ENCODE measurements around the gene CIC.
"Not testable (repeated sequence)": the region's sequence is repeated elsewhere in the genome, so short reads cannot be mapped to it uniquely, and the experiment has no call there.

CIC gene

DNA sequence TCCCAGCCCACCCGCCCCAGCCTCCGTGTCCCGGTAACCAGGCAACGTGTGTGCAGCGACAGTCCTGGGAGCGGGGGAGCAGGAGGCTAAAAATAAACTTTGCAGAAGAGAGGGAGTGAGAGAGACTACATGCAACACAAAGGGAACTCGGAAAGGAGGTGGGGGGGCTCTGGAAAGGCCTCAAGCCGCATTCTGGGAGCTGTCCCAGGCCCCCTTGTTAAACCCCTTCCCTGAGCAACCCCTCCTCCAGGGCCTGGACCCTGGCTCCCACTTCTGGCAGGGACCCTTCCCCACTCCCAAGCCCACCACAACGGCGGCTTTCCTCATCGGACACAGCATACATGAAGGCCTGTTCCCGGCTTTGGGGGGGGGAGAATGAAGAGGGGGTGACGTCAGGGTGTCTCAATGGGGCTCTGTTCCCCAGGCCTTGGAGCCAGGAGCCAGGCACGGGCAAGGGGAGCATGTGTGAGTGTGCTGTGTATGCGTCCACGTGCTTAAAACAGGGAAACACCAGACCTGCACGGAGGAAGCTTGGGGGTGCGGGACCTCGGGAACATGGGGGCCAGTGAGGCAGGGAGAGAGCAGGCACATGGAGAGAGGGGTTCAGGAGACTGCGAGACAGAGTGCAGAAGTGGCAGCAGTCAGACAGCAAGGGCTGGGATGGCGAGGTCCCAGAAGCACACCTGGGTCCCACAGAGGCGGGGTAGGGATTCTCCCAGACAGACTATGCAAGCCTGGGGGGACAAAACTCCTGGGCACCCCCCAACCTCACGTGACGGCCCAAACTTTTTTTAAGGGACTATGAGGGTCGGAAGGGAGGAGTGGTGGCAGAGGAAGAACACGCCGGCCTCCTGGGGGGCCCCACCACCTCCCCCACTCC, 16.4 kb upstream of the CIC start:
- no peaks in the 10 kb centered on the region for H3K9me3 ChIP-seq (replicated peaks; ENCODE audit: low read length)
- peak overlapping the region; percentile 82 for H3K9ac ChIP-seq (ENCODE audit: low read depth, low read length)
- peak overlapping the region; percentile 95 for H3K4me2 ChIP-seq (ENCODE audit: low read length)
- peaks cover 14% of the 10 kb centered on the region for H3K36me3 ChIP-seq (ENCODE audit: insufficient read depth, low read length)
- no peaks in the 10 kb centered on the region for H3K27me3 ChIP-seq (ENCODE audit: control insufficient read depth, insufficient read depth, low read length)
- peak overlapping the region; percentile 95 for H3K4me3 ChIP-seq (ENCODE audit: low read length)
- peaks cover 46% of the 10 kb centered on the region for H3K4me1 ChIP-seq (ENCODE audit: control insufficient read depth, insufficient read depth, low read length)

GRCh38 chr19:42253245-42254088, 15.6 kb upstream of the CIC start:
- peaks cover 46% of the 10 kb centered on the region for H3K4me1 ChIP-seq (ENCODE audit: control insufficient read depth, insufficient read depth, low read length)
- peak overlapping the region; percentile 99 for H3K4me3 ChIP-seq (ENCODE audit: low read length)

DNA sequence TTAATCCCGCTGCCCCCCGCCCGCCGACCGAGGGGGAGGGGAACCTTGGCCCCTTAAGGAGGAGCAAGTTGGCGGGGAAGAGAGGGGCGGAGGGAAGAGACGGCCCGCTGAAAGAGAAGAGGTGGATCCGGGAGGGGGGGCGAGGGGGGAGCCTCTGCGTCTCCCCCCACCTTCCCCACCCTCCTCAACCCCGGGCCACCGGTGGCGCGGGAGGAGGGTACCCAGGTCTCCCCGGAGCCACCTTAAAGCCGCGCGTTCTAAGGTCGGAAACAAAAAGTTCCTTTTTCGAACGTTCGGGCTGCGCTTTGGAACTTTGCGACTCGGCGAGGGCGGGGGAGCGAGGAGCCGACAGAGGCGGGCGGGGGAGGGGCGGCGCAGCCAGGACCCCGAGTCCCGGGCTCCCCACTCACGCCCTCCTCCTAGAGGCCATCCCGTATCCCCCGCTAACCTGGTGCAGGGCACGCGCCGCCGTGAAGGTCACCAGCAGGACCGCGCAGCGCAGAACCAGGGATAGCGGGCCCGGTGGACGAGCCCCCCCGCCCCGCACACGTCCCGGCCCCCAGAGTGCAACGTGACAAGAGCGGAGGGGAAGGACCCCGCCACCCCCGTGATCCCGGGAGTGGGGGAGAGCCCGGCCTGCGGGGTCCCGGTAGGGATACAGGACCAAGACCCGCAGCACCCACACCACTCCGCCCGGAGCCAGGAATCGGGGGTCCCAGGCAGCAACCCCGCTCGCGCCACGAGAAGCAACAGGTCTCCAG, 14.8 kb upstream of the CIC start:
- H3K9ac ChIP-seq (ENCODE audit: low read depth, low read length), result peak overlapping the region; percentile 98

More at GRCh38 chr19:42253245-42254088, 15.6 kb upstream of the CIC start:
- H3K36me3 ChIP-seq (ENCODE audit: insufficient read depth, low read length), result peaks cover 14% of the 10 kb centered on the region
- peak overlapping the region; percentile 98 for H3K9ac ChIP-seq (ENCODE audit: low read depth, low read length)
- H3K27me3 ChIP-seq (ENCODE audit: control insufficient read depth, insufficient read depth, low read length), result no peaks in the 10 kb centered on the region
- H3K9me3 ChIP-seq (replicated peaks; ENCODE audit: low read length), result no peaks in the 10 kb centered on the region
- H3K4me2 ChIP-seq (ENCODE audit: low read length), result peak overlapping the region; percentile 95

DNA sequence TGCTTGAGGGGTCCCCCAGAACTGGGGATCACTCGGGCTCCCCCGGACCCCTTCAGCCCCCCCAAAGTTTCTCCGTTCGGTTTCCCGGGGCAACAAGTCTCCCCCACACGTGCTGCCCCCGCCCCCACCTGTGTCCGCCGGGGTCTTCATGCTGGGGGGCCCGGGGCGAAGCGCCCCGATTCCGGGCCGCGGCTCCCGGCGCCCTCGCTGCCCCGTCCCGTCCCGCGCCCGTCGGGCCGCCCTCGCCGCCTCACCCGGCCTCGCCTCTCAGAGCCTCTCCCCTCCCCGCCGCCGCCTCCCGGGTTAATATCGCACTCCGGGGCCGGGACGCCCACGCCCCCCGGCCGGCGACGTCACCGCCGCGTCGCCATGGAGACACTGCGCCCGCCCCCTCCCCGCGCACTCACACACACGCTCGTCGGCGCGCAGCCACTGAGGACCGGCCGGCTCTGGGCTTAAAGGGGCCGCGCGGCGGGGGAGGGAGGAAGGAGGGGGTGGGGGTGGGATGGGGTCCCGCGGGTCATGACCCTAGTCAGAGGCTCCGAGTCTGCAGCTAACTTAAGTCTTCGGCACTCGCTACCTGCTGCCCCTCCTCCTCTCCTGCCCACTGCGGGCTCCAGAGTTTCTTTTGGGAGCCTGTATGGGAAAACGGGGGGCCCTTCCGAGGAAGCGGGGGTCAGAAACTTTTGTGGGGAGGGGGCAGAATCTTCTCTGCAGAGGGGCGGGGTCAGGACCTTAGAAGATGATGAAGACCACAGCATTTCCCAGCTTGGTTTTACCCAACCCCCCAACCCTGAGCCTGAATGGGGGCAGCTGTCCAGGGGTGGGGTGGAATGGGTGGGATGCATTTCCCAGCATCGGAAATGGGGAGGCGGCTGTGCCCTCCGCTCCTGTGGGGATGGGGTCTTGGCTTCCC, 13.9 kb upstream of the CIC start, which contains the start of gene ERF:
TSS of gene ERF (minus strand) at position 279 of the 916 bp plus-strand sequence. CDS start at position 150, 129 bp downstream.
- peak within 1 kb of the TSS; percentile 98 for H3K9ac ChIP-seq (ENCODE audit: low read depth, low read length)
- H3K4me2 ChIP-seq (ENCODE audit: low read length), result peak within 1 kb of the TSS; percentile 97
- no peaks in the 10 kb centered on the region for H3K27me3 ChIP-seq (ENCODE audit: control insufficient read depth, insufficient read depth, low read length)
- H3K9me3 ChIP-seq (replicated peaks; ENCODE audit: low read length), result no peaks in the 10 kb centered on the region
- H3K36me3 ChIP-seq (ENCODE audit: insufficient read depth, low read length), result peaks cover 7% of the 10 kb centered on the region
- H3K4me1 ChIP-seq (ENCODE audit: control insufficient read depth, insufficient read depth, low read length), result peaks cover 43% of the 10 kb centered on the region
- H3K4me3 ChIP-seq (ENCODE audit: low read length), result peak within 1 kb of the TSS; percentile 99

More for the DNA sequence above, 14.8 kb upstream of the CIC start:
- H3K9me3 ChIP-seq (replicated peaks; ENCODE audit: low read length), result no peaks in the 10 kb centered on the region
- no peaks in the 10 kb centered on the region for H3K27me3 ChIP-seq (ENCODE audit: control insufficient read depth, insufficient read depth, low read length)
- peaks cover 46% of the 10 kb centered on the region for H3K4me1 ChIP-seq (ENCODE audit: control insufficient read depth, insufficient read depth, low read length)
- peak overlapping the region; percentile 79 for H3K4me2 ChIP-seq (ENCODE audit: low read length)
- peak overlapping the region; percentile 99 for H3K4me3 ChIP-seq (ENCODE audit: low read length)
- H3K36me3 ChIP-seq (ENCODE audit: insufficient read depth, low read length), result peaks cover 14% of the 10 kb centered on the region

GRCh38 chr19:42255766-42256745, 13.0 kb upstream of the CIC start:
- H3K4me2 ChIP-seq (ENCODE audit: low read length), result peak overlapping the region; percentile 97
- H3K4me3 ChIP-seq (ENCODE audit: low read length), result peak overlapping the region; percentile 75
- H3K9me3 ChIP-seq (replicated peaks; ENCODE audit: low read length), result no peaks in the 10 kb centered on the region
- no peaks in the 10 kb centered on the region for H3K27me3 ChIP-seq (ENCODE audit: control insufficient read depth, insufficient read depth, low read length)
- H3K4me1 ChIP-seq (ENCODE audit: control insufficient read depth, insufficient read depth, low read length), result peaks cover 33% of the 10 kb centered on the region
- H3K9ac ChIP-seq (ENCODE audit: low read depth, low read length), result peak overlapping the region; percentile 82
- no peaks in the 10 kb centered on the region for H3K36me3 ChIP-seq (ENCODE audit: insufficient read depth, low read length)

- H3K36me3 ChIP-seq (ENCODE audit: insufficient read depth, low read length); H3K4me2 ChIP-seq (ENCODE audit: low read length); H3K9me3 ChIP-seq (replicated peaks; ENCODE audit: low read length); H3K27me3 ChIP-seq (ENCODE audit: control insufficient read depth, insufficient read depth, low read length); H3K9ac ChIP-seq (ENCODE audit: low read depth, low read length); H3K4me3 ChIP-seq (ENCODE audit: low read length): not testable (repeated sequence)
- H3K4me1 ChIP-seq (ENCODE audit: control insufficient read depth, insufficient read depth, low read length), result peaks cover 17% of the 10 kb centered on the region
These were observed 11.2 kb upstream of the CIC start for GRCh38 chr19:42257842-42258241.

DNA sequence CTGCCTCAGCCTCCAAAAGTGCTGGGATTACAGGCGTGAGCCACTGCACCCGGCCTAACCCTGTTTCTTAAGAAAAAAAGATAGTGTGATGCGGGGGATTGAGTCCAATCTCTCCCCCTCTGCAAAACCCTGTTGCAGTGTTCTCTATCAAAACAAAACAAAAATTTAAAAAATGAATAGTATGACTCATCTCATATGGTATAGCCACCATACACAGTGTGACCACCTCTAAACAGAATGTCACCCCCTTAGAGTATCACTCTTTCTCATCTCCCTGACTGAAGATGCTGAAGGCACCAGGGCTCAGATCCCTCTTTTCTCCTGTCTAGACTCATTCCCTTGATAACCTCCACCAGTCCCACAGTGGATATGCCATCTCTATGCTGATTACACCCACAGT, 7.3 kb upstream of the CIC start:
- Histone ChIP-seq H3K4me2 (ENCODE audit: low read length) (no peak overlapping the region), H3K4me3 (ENCODE audit: low read length) (no peak overlapping the region), H3K4me1 (ENCODE audit: control insufficient read depth, insufficient read depth, low read length) (peaks cover 1% of the 10 kb centered on the region), H3K9ac (ENCODE audit: low read depth, low read length) (no peak overlapping the region), H3K36me3 (ENCODE audit: insufficient read depth, low read length) (no peaks in the 10 kb centered on the region), H3K9me3 (replicated peaks; ENCODE audit: low read length) (no peaks in the 10 kb centered on the region), H3K27me3 (ENCODE audit: control insufficient read depth, insufficient read depth, low read length) (no peaks in the 10 kb centered on the region)

DNA sequence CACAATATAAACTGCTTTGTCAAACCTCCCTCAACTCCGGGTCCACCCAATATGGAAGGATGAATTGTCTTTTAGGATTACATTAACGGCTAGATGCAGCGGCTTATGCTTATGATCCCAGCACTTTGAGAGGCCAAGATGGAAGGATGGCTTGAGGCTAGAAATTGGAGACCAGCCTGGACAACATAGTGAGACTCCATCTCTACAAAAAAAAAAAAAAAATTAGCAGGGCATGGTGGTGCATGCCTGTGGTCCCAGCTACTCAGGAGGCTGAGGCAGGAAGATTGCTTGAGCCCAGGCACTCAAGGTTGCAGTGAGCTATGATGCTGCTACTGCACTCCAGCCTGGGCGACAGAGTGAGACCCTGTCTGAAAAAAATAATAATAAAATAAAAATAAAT, 2.9 kb upstream of the CIC start:
- H3K9ac ChIP-seq (ENCODE audit: low read depth, low read length); H3K27me3 ChIP-seq (ENCODE audit: control insufficient read depth, insufficient read depth, low read length); H3K36me3 ChIP-seq (ENCODE audit: insufficient read depth, low read length); H3K4me3 ChIP-seq (ENCODE audit: low read length); H3K9me3 ChIP-seq (replicated peaks; ENCODE audit: low read length); H3K4me2 ChIP-seq (ENCODE audit: low read length): not testable (repeated sequence)
- peaks cover 19% of the 10 kb centered on the region for H3K4me1 ChIP-seq (ENCODE audit: control insufficient read depth, insufficient read depth, low read length)

GRCh38 chr19:42266928-42267603, 2.0 kb upstream of the CIC start:
- not testable (repeated sequence) for H3K4me3 ChIP-seq (ENCODE audit: low read length); H3K9ac ChIP-seq (ENCODE audit: low read depth, low read length); H3K27me3 ChIP-seq (ENCODE audit: control insufficient read depth, insufficient read depth, low read length); H3K9me3 ChIP-seq (replicated peaks; ENCODE audit: low read length); H3K36me3 ChIP-seq (ENCODE audit: insufficient read depth, low read length)
- peaks cover 23% of the 10 kb centered on the region for H3K4me1 ChIP-seq (ENCODE audit: control insufficient read depth, insufficient read depth, low read length)
- H3K4me2 ChIP-seq (ENCODE audit: low read length), result peak overlapping the region; percentile 79

Data from skeletal muscle satellite cell (primary cell).